Osteocyte (in vitro differentiated cells): ENCODE data around the gene CACNA2D1. TPM values are rescaled to one million over a fixed set of nuclear protein-coding genes. Genes with fewer than 3 reads are reported as not detected.

ENCODE experiments used
- DNase-seq: peaks from one replicate; pipeline ENCODE4 v3.0.0; 2021; ENCODE audit warnings: mixed read lengths; ENCODE audit not compliant: unreplicated experiment; ENCODE audit errors: extremely low spot score
- H3K27ac Mint-ChIP-seq: one replicate; pipeline ENCODE4 v1.8.0; 2021; ENCODE audit warnings: mild to moderate bottlenecking, mixed read lengths; ENCODE audit not compliant: unreplicated experiment
- H3K27me3 Mint-ChIP-seq: one replicate; pipeline ENCODE4 v1.8.0; 2021; ENCODE audit warnings: mixed read lengths; ENCODE audit not compliant: unreplicated experiment
- H3K36me3 Mint-ChIP-seq: one replicate; pipeline ENCODE4 v1.8.0; 2021; ENCODE audit warnings: mixed read lengths; ENCODE audit not compliant: unreplicated experiment
- H3K4me1 Mint-ChIP-seq: one replicate; pipeline ENCODE4 v1.8.0; 2021; ENCODE audit warnings: mixed read lengths; ENCODE audit not compliant: unreplicated experiment
- H3K4me3 Mint-ChIP-seq: one replicate; pipeline ENCODE4 v1.8.0; 2021; ENCODE audit warnings: mild to moderate bottlenecking, moderate library complexity, mixed read lengths; ENCODE audit not compliant: unreplicated experiment
- H3K9me3 Mint-ChIP-seq: one replicate; pipeline ENCODE4 v1.8.0; 2021; ENCODE audit warnings: mixed read lengths; ENCODE audit not compliant: unreplicated experiment
- CTCF ChIP-seq: fragments of 200-600 bp; sonication (generic); IDR thresholded peaks from 2 replicates; pipeline ENCODE4 v1.5.0; 2021; ENCODE audit warnings: antibody characterized with exemption, mild to moderate bottlenecking, moderate library complexity
- total RNA-seq: library from RNA; stranded (reverse); gene quantifications from 2 replicates; pipeline ENCODE4 v1.2.1, GENCODE V29; 2021

CACNA2D1 gene
- total RNA-seq, 1 donor from 2014 or later, result 24.3 TPM

DNA sequence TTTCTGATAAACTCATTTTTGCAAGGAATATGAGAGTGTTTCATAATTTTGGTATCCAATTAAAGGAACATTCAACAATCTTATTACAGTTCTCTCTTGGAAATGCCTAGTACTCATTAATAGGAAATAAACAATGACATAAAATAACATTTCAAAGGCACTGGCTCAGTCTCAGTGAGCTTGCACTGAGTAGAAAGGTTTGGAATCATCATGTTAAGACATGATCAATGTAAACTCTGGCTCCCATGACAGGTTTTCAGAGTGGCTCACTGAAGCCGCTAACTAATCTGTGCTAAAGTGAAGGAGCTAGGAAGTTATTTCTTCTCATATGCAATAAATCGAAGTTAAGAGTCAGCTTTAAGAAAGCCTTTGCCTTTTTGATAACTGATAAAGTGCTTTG, 470.5 kb downstream of the CACNA2D1 start:
- peaks cover 5% of the 10 kb centered on the region for H3K36me3 Mint-ChIP-seq
- H3K4me3 Mint-ChIP-seq, result no peak overlapping the region
- no peaks in the 10 kb centered on the region for H3K9me3 Mint-ChIP-seq
- no peak for DNase-seq
- H3K27ac Mint-ChIP-seq, result no peak overlapping the region
- TF ChIP-seq CTCF, result no peak
- H3K27me3 Mint-ChIP-seq, result no peaks in the 10 kb centered on the region
- peaks cover 4% of the 10 kb centered on the region for H3K4me1 Mint-ChIP-seq

GRCh38 chr7:81960026-81960425, 483.6 kb downstream of the CACNA2D1 start:
- DNase-seq, result no peak
- Mint-ChIP-seq H3K27me3 (no peaks in the 10 kb centered on the region), H3K9me3 (no peaks in the 10 kb centered on the region), H3K36me3 (peaks cover 14% of the 10 kb centered on the region), H3K4me3 (no peak overlapping the region), H3K27ac (no peak overlapping the region), H3K4me1 (peaks cover 19% of the 10 kb centered on the region)
- TF ChIP-seq CTCF, result no peak

GRCh38 chr7:81957517-81957916, 486.1 kb downstream of the CACNA2D1 start:
- no peak for TF ChIP-seq CTCF
- H3K9me3 Mint-ChIP-seq, result no peaks in the 10 kb centered on the region
- H3K27ac Mint-ChIP-seq, result no peak overlapping the region
- no peak overlapping the region for H3K4me3 Mint-ChIP-seq
- DNase-seq, result no peak
- peaks cover 18% of the 10 kb centered on the region for H3K36me3 Mint-ChIP-seq
- H3K27me3 Mint-ChIP-seq, result no peaks in the 10 kb centered on the region
- peaks cover 14% of the 10 kb centered on the region for H3K4me1 Mint-ChIP-seq

DNA sequence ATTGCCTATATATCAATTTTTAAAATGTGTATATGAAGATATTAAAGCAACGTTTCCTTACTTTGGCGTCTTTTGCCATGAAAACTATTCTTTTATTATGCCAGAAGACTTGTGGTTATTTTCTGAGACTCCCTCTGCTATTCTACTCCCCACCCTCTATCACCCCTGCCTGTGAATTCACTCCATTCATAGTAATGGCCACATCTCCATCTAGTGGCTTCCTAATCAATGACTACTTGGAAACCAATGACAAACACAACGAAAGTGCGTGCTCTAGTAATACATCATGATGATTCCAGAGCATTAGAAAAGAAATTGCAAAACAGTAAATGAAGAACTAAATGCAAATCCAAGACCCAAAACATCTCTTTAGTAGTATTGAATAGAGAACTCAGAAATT, 487.1 kb downstream of the CACNA2D1 start:
- H3K27ac Mint-ChIP-seq, result no peak overlapping the region
- H3K36me3 Mint-ChIP-seq, result peaks cover 19% of the 10 kb centered on the region
- peaks cover 14% of the 10 kb centered on the region for H3K4me1 Mint-ChIP-seq
- H3K27me3 Mint-ChIP-seq, result no peaks in the 10 kb centered on the region
- no peak for DNase-seq
- peaks cover 2% of the 10 kb centered on the region for H3K9me3 Mint-ChIP-seq
- peak; percentile 71 for TF ChIP-seq CTCF
- no peak overlapping the region for H3K4me3 Mint-ChIP-seq

DNA sequence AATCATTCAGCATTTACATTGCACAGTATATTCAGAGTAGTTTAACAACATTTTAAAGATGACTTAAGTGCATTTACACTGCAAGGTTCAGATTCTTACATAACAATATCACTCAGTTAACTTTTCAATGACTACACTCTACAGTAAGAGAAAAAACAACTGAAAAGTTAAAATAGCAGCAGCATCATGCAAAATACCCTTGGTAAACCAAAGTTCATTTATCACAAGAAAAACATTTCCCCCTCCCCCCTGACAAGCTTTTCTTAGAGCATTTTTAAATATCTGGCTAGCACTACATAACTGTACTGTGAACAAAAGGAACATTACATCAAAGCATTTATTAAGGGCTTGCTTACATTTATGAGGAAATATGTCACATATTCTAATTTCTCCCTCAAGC, 494.3 kb downstream of the CACNA2D1 start:
- Mint-ChIP-seq H3K27me3 (no peaks in the 10 kb centered on the region), H3K36me3 (peaks cover 20% of the 10 kb centered on the region), H3K4me3 (no peak overlapping the region), H3K4me1 (peaks cover 9% of the 10 kb centered on the region), H3K9me3 (peaks cover 3% of the 10 kb centered on the region), H3K27ac (no peak overlapping the region)
- no peak for TF ChIP-seq CTCF
- DNase-seq, result no peak
